SK-N-SH treated with all-trans-retinoic acid at 6 μM for 48 hours (cell line): ENCODE results near the gene YPEL5.

Source experiments
- ARNTL ChIP-seq: fragments of 450-650 bp; formaldehyde crosslinking; IDR thresholded peaks from 2 replicates; pipeline ENCODE4 v1.5.0; 2020; ENCODE audit warnings: low read depth, mild to moderate bottlenecking, moderate library complexity, borderline replicate concordance
- ISL1 ChIP-seq: fragments of 250-450 bp; sonication (Bioruptor Pico); IDR thresholded peaks from 2 replicates; pipeline ENCODE4 v2.1.2; 2022; ENCODE audit warnings: mild to moderate bottlenecking, moderate library complexity
- PATZ1 ChIP-seq: fragments of 250-450 bp; sonication (Bioruptor Pico); IDR thresholded peaks from 2 replicates; pipeline ENCODE4 v1.8.0; 2020; ENCODE audit warnings: mild to moderate bottlenecking, moderate library complexity, borderline replicate concordance
- RARB ChIP-seq: fragments of 250-450 bp; sonication (Bioruptor Pico); IDR thresholded peaks from 2 replicates; pipeline ENCODE4 v1.8.0; 2021; ENCODE audit warnings: mild to moderate bottlenecking, moderate library complexity
- TSHZ2 ChIP-seq: fragments of 250-450 bp; sonication (Bioruptor Pico); IDR thresholded peaks from 2 replicates; pipeline ENCODE4 v1.5.0; 2020; ENCODE audit warnings: mild to moderate bottlenecking, moderate library complexity
- ZC3H10 ChIP-seq: fragments of 250-450 bp; sonication (Bioruptor Pico); IDR thresholded peaks from 2 replicates; pipeline ENCODE4 v1.5.1; 2021; ENCODE audit warnings: mild to moderate bottlenecking, moderate library complexity

- TF ChIP-seq RARB (CRISPR knock-in tag) = no peak
- no peak for TF ChIP-seq TSHZ2 (CRISPR knock-in tag)
- no peak for TF ChIP-seq ZC3H10 (CRISPR knock-in tag)
- TF ChIP-seq ARNTL (CRISPR knock-in tag) = no peak
- TF ChIP-seq ISL1 = no peak
- TF ChIP-seq PATZ1 = no peak
Observed at GRCh38 chr2:30184035-30184434, 37.2 kb downstream of the YPEL5 start.
